Lung (tissue), 12 donors: ENCODE results near the gene ARHGAP19. TPM values are rescaled to one million over a fixed set of nuclear protein-coding genes. Genes with fewer than 3 reads are reported as not detected.

ENCODE experiments used
- ATAC-seq: fragments of 200-7000 bp; cut with Tn5 transposase; one replicate; pipeline ENCODE4 v1.9.1; 2020; ENCODE audit warnings: moderate number of reproducible peaks; ENCODE audit not compliant: insufficient read depth, low FRiP score
- DNase-seq, 3 donors: peaks; one replicate each; pipeline ENCODE4 v3.0.0-alpha.2; 2013 to 2017
- H3K27ac ChIP-seq, 2 donors: one replicate each; pipeline ENCODE4 v1.5.1; 2013; ENCODE audit warnings: mild to moderate bottlenecking in 2 of 2, moderate library complexity in 2 of 2, control low read depth in 1 of 2, inconsistent platforms in 1 of 2, low read depth in 1 of 2, low read length in 1 of 2
- H3K27me3 ChIP-seq, 3 donors: one replicate each; pipeline ENCODE4 v1.5.1; 2013; ENCODE audit warnings: low read length in 2 of 3; ENCODE audit not compliant: control insufficient read depth in 3 of 3, insufficient read depth in 3 of 3
- H3K36me3 ChIP-seq, 4 donors: one replicate each; pipeline ENCODE4 v1.5.1; 2013; ENCODE audit warnings: low read length in 4 of 4, mild to moderate bottlenecking in 1 of 4, moderate library complexity in 1 of 4; ENCODE audit not compliant: control insufficient read depth in 4 of 4, insufficient read depth in 4 of 4
- H3K4me1 ChIP-seq, 5 donors: one replicate each; pipeline ENCODE4 v1.5.1; 2013; ENCODE audit warnings: low read length in 5 of 5, mild to moderate bottlenecking in 2 of 5, moderate library complexity in 1 of 5; ENCODE audit not compliant: control insufficient read depth in 5 of 5, insufficient read depth in 5 of 5
- H3K4me3 ChIP-seq: one replicate; pipeline ENCODE4 v1.5.1; 2013; ENCODE audit warnings: mild to moderate bottlenecking, control low read depth, moderate library complexity
- H3K9ac ChIP-seq, 2 donors: one replicate each; pipeline ENCODE4 v1.5.1; 2013; ENCODE audit warnings: low read length in 2 of 2, control low read depth in 1 of 2; ENCODE audit not compliant: insufficient read depth in 1 of 2
- H3K9me3 ChIP-seq, 4 donors: one replicate each; pipeline ENCODE4 v1.5.1; 2013; ENCODE audit warnings: low read length in 3 of 4, mild to moderate bottlenecking in 1 of 4, moderate library complexity in 1 of 4; ENCODE audit not compliant: control insufficient read depth in 4 of 4, insufficient read depth in 3 of 4
- WGBS, 2 donors: extraction: QIAGEN DNeasy Blood & Tissue Kit; methylation state at CpG; one replicate each; pipeline ENCODE4 v1.1.7; 2013; 5-methylcytosine and 5-hydroxymethylcytosine counted together
- polyA plus RNA-seq, 2 donors: library from polyadenylated mRNA; stranded (reverse); fragments of 200-250 nt; gene quantifications; one replicate each; pipeline ENCODE4 v1.2.1, GENCODE V29; 2013
- total RNA-seq, 2 donors: library from RNA; depleted of rRNA in 1 of 2; stranded (reverse); fragments of >200 nt in 1 of 2; gene quantifications; one replicate each; pipeline ENCODE4 v1.2.1, GENCODE V29; 2014 to 2021
- TF ChIP-seq, protein P1 (sequence below): IDR thresholded peaks from 2 replicates; pipeline ENCODE4 v1.5.1; 2012; ENCODE audit warnings: mild to moderate bottlenecking; ENCODE audit errors: control extremely low read depth, extremely low read depth
- donor health status: control.
- donor health status: control.
- donor health status: Bipolar disorder and iron deficiency.
- donor health status: healthy.
- donor health status: DM: yes; HTN: yes; CAD: no.

The ARHGAP19 gene
- total and polyA plus RNA-seq, 4 donors: 1.9 to 20.4 (median 8.5) TPM

DNA sequence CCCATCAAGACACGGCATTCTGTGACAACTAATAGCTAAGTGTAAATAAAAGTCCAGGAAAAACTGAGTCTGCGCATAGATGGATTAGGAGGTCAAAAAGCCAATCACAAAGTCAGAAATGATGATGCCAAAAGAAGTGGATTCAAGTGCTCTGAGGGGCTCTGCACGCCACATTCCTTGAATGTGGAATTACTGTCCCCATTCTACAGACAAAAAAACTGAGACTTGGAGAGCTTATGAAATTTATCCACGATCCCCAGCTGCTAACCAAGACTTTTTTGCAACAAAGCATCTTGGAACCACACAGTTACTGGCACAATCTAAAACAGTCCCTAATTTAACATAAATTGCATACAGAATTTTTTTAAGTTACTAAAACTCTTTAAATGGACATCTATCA, 57.1 kb downstream of the ARHGAP19 start:
- H3K9me3 ChIP-seq: no peaks in the 10 kb centered on the region
- ATAC-seq: no peak
- H3K27me3 ChIP-seq: no peaks in the 10 kb centered on the region
- H3K27ac ChIP-seq: no peak overlapping the region
- no peaks in the 10 kb centered on the region for H3K4me1 ChIP-seq
- TF ChIP-seq, protein P1, sequence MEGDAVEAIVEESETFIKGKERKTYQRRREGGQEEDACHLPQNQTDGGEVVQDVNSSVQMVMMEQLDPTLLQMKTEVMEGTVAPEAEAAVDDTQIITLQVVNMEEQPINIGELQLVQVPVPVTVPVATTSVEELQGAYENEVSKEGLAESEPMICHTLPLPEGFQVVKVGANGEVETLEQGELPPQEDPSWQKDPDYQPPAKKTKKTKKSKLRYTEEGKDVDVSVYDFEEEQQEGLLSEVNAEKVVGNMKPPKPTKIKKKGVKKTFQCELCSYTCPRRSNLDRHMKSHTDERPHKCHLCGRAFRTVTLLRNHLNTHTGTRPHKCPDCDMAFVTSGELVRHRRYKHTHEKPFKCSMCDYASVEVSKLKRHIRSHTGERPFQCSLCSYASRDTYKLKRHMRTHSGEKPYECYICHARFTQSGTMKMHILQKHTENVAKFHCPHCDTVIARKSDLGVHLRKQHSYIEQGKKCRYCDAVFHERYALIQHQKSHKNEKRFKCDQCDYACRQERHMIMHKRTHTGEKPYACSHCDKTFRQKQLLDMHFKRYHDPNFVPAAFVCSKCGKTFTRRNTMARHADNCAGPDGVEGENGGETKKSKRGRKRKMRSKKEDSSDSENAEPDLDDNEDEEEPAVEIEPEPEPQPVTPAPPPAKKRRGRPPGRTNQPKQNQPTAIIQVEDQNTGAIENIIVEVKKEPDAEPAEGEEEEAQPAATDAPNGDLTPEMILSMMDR: no peak
- 95 to 96% methylated on average over 4 of the region's 4 CpGs for WGBS, 2 donors
- H3K9ac ChIP-seq: no peak overlapping the region
- H3K36me3 ChIP-seq: peaks cover 0 to 5% (median 5%) of the 10 kb centered on the region in 4 donors
- H3K4me3 ChIP-seq: no peak overlapping the region
- no peak for DNase-seq

DNA sequence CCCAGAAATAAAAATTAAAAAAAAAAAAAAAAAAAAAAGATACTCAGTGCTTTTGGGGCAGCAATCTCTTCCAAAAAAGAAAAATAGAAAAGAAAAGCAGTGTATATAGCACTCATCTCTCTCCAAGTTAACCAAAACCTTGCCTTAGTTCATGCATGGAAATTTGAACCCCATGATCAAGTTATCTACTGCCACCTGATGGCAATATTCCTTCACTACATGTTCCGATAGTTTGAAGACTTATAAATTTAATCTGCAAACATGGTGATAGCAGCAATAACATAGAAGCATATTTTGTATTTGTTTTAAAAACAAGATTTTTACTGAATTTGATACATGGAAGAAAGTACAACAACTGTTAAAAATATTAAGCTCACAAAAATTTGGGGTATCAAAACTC, 58.0 kb downstream of the ARHGAP19 start:
- ATAC-seq (no peak), DNase-seq (peak in 2 of 3 donors; percentile 62 to 72)
- no peak overlapping the region for H3K4me3 ChIP-seq
- TF ChIP-seq, protein P1: peak; percentile 18
- H3K9me3 ChIP-seq: no peaks in the 10 kb centered on the region
- H3K27me3 ChIP-seq: no peaks in the 10 kb centered on the region
- 60 to 62% methylated on average over 1 of the region's 1 CpG for WGBS, 2 donors
- peaks cover 2 to 7% (median 5%) of the 10 kb centered on the region in 4 donors for H3K36me3 ChIP-seq
- H3K4me1 ChIP-seq: no peaks in the 10 kb centered on the region
- H3K9ac ChIP-seq: no peak overlapping the region
- H3K27ac ChIP-seq: no peak overlapping the region

DNA sequence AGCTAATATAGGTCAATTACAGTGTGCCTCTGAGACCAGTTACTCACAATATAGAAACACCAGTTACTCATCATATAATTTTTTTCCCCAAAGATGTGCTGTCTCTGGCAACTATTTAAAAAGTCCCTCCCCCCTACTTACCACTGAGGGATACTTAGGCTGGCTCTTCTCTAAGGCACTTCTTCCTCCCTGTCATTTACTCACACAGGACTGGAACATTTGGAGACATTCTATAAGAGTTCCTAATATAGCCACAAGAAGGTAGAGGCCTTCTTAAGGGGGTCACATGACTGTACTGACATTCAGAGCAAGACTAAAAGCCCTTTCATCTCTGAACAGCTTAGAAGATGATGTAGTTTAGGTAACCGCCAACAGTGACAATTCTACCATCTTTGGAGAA, 62.3 kb downstream of the ARHGAP19 start:
- DNase-seq (no peak), ATAC-seq (no peak)
- no peaks in the 10 kb centered on the region for H3K27me3 ChIP-seq
- TF ChIP-seq, protein P1: no peak
- H3K4me1 ChIP-seq: no peaks in the 10 kb centered on the region
- H3K9me3 ChIP-seq: no peaks in the 10 kb centered on the region
- H3K4me3 ChIP-seq: no peak overlapping the region
- H3K27ac ChIP-seq: no peak overlapping the region
- peaks cover 3 to 19% (median 12%) of the 10 kb centered on the region in 4 donors for H3K36me3 ChIP-seq
- H3K9ac ChIP-seq: no peak overlapping the region
- WGBS, 2 donors: 94 to 97% methylated on average over 1 of the region's 1 CpG
